Panc1 (cell line): Measurements from ENCODE around the gene TKT.

Source experiments
- CTCF ChIP-seq: fragments of 450-650 bp; IDR thresholded peaks from 2 replicates; pipeline ENCODE4 v1.5.1; 2017; ENCODE audit warnings: mild to moderate bottlenecking
- SIN3A ChIP-seq: IDR thresholded peaks from 2 replicates; pipeline ENCODE4 v1.6.1; 2012; ENCODE audit warnings: low read depth, mild to moderate bottlenecking, low read length, moderate library complexity, borderline replicate concordance; ENCODE audit not compliant: insufficient read depth

GRCh38 chr3:53240989-53241972 lies 14.5 kb downstream of the TKT start:
- TF ChIP-seq CTCF (no peak), SIN3A (no peak)
